Urothelium cell line (cell line): ENCODE data around the gene SVOP.

Experiments used
- DNase-seq: peaks from one replicate; pipeline ENCODE4 v3.0.0; 2011; ENCODE audit warnings: low spot score, mixed read lengths
- FAIRE-seq: peaks from 2 replicates; lab custom pipeline; 2011; peaks lifted over from hg19 to GRCh38; lab: Jason Lieb, UNC

SVOP gene

DNA sequence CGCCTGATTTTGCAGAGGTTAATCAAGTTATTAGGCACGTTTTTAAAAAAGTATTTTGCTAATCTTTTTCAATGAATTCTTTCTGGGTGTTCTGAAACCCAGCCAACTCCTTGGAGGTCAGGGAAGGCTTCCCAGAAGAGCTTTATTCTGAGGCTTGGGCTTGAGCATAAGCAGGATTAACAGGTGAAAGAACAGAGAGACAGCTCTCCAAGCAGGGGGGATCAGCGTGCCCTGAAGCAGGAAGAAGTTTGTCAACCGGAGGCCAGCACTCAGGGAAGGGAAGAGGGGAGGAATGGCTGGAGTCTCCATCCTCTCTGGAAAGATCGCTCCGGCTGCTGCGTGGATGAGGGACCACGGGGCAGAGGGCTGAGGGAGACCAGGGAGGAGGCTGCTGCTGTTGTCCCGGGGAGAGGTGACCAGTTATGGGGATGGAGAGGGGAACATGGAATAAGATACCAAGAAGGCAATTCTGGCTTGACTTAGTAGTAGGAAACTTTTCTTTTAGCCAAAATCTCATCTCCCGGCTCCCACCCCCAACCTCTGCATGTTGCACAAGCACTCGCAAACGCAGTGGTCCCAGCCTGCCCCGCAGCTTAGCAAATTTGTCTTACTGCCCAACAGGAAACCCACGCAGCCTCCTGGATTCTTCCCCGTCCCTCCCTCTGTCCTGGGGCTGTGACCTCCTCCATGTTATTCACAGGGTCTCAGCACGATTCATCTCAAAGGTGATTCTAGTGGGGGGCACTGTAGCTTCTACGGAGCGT lies 162.4 kb downstream of the SVOP start:
- DNase-seq (no peak), FAIRE-seq (no peak)
